Lower leg skin (tissue), 3 donors: Measurements from ENCODE around the gene MYH10.

Experiments
- CTCF ChIP-seq, 3 donors: fragments of 450-650 bp; IDR thresholded peaks; one replicate each; pipeline ENCODE4 v1.5.1; 2016; ENCODE audit warnings: antibody characterized with exemption in 3 of 3, mild to moderate bottlenecking in 3 of 3, moderate library complexity in 2 of 3
- POLR2A ChIP-seq, 2 donors: fragments of 450-650 bp; IDR thresholded peaks; one replicate each; pipeline ENCODE4 v1.6.1; 2016 to 2017; ENCODE audit warnings: antibody characterized with exemption in 2 of 2, mild to moderate bottlenecking in 1 of 2, moderate library complexity in 1 of 2

GRCh38 chr17:8436169-8436843, 194.2 kb downstream of the MYH10 start:
- TF ChIP-seq POLR2A (IDR thresholded peaks at IDR 0.05): no peak
- TF ChIP-seq CTCF (IDR thresholded peaks at IDR 0.05): no peak
